HG03469 (cell line): Measurements from ENCODE around the gene FBXW8.

ENCODE experiments used
- ATAC-seq: cut with Tn5 transposase; IDR thresholded peaks from one replicate; pipeline ENCODE4 v1.9.1; 2021; ENCODE audit warnings: mild to moderate bottlenecking, moderate library complexity, moderate number of reproducible peaks; ENCODE audit not compliant: unreplicated experiment

The FBXW8 gene

DNA sequence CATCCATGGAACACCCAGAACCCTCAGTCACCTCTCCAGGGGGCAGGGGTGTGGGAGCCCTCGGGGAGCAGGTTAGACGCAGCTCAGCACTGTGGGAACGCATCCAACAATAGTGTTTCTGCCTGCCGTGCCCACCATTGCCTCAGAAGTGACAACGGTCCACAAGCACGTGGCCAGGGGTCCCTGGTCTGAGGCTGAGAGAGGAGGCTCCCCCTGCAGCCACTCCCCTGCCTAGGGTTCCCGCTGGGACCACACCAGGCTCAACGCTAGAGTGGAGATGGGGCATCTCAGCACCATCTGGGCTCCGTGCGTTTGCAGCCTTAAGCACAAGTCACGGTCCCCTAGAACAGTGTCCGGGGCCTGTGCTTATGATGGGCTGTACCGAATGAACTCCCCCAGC is 125.8 kb downstream of the FBXW8 start:
- ATAC-seq, result no peak

DNA sequence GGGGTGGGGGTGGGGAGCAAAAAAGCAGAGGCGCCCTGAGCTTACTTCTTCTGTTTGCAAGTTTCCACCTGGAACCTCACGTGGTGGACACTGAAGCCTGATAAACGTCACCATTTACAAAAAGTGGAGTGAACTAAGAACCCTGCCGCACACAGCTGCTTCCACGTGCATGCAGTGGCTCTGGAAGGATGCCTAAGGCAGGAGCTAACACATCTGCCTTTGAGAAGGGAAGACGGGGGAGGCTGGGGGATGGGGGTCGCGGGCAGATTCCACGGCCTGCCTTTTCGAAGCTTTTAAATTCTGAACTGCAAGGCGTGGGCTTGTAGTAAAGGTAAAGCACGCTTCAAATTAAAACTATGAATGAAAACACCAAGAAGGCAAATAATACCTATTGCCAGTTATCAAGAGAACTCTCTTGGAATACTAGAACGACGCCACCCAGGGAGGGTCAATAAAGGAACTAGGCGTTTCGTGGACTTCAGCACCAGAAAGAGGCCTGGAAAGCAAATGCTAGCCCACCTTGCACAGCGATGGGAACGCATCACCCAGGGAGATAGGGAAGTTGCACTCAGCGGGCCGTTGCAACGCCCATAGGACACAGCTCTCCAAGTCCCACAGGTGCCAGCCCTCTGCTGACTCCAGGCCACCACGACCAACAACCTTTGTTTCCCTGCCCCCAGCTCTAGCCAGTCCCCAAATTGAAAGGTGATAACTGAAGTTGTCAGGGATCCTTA is 126.7 kb downstream of the FBXW8 start:
- no peak for ATAC-seq

- no peak for ATAC-seq
Measured at GRCh38 chr12:117038023-117038680, 127.4 kb downstream of the FBXW8 start.

DNA sequence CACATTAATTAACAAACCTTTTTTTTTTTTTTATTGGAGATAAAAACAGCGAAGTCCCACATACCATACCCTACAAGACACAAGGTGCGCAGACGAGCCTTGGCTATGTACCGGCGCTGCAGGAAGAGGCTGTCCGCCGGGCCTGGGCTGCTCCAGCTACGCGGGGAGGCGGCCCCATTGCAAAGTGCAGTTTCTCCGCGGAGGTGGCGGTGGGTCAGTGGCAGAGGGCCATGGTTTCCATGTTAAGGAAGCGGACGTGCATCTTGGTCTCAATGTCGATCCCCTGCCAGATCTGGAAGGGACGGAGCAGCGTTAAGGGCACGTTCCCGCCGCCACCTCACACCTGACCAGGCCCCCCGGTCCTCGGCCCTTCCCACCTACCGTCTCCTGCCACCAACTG is 128.2 kb downstream of the FBXW8 start:
- ATAC-seq, result no peak

DNA sequence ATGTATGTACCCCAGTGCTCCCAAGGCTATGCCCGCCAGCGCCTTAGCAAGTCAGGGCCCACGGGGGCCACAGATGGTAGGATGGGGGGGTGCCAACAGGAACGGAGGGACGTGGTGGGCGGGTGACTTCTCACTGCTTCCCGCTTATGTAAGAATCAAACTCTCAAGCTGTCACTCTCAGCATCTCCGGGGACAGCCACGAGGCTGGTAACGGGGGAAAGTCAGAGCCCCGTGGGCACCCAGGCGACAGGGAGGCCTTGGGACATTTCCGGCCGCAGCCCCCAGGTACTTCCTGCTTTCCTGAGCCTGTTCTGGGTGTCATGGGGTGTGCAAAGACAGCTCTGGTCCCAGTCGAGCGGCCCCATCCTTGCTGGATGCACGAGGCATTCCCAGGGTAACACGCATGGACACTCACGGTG is 129.2 kb downstream of the FBXW8 start:
- no peak for ATAC-seq

GRCh38 chr12:117040496-117040895 is 129.7 kb downstream of the FBXW8 start:
- ATAC-seq, result no peak

- ATAC-seq, result no peak
Measured at GRCh38 chr12:117041798-117042170, 131.0 kb downstream of the FBXW8 start.

- ATAC-seq, result no peak
Measured at GRCh38 chr12:117042171-117042842, 131.6 kb downstream of the FBXW8 start.

DNA sequence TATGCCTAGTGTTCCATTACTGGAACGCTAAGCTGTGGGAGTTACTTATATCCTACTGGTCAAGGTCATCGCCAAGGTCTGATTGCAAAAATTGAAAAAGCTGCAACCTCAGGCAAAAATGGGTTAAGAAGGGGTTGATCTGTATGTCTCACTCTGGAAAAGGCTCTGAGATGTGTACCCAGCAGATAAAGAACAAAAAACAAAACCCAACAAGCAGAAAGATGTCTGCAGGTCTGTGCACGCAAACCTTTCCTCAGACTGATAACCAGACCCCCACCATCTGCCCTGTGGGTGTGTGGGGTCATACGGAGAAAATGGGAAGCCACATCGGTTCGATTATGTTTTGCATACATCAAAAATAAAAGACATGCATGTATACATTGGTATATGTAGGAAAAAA is 132.1 kb downstream of the FBXW8 start:
- no peak for ATAC-seq

GRCh38 chr12:117044311-117044710 is 133.6 kb downstream of the FBXW8 start:
- no peak for ATAC-seq

GRCh38 chr12:117044790-117045159 is 134.0 kb downstream of the FBXW8 start:
- ATAC-seq, result no peak

GRCh38 chr12:117045160-117046010 is 134.6 kb downstream of the FBXW8 start:
- ATAC-seq, result no peak

DNA sequence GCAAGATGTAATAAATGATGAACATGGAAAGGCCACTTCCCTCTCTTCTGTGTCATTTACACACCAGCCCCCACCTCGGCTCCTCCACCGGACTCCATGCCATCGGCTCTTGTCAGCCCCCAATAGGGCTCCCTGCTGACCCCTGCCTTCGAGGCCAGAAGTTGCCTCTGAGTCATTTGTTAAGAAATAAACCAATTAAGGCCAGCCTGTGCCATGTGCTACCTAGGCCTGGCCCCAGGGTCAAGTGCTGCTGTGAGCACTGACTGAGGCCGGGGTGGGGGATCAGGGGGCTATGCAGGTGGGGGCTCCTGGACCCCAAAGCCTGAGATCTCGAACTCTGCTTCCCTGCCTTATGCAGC is 135.2 kb downstream of the FBXW8 start:
- ATAC-seq, result no peak

GRCh38 chr12:117046425-117046824 is 135.7 kb downstream of the FBXW8 start:
- no peak for ATAC-seq

DNA sequence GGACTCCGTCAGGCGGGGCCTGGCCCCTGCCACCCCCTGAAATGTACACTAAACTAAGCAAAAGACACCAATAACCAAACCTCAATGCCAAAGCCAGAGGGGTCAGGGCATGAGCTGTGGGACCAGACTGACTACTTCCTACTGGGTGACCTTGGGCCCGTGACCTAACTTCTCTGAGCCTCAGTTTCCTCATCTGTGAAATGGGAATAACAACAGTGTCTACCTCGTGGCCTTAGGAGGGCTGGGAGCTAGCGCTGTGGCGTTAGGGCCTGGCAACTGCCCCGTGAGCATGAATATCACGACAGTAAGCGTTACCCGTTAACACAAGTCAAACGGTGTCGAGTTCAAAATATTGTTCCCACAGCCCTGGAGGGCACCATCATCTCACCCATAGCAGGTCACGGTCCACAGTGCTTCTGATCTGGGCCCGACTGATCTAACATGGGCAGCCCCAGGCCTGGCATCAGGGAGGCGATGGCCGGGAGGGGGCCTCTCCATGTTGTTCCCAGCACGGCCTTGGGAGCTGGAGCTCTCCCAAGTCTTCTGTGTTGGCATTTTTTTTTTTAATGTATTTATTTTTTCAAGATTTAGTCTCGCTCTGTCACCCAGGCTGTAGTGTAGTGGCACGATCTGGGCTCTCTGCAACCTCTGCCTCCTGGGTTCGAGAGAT is 136.2 kb downstream of the FBXW8 start:
- no peak for ATAC-seq

DNA sequence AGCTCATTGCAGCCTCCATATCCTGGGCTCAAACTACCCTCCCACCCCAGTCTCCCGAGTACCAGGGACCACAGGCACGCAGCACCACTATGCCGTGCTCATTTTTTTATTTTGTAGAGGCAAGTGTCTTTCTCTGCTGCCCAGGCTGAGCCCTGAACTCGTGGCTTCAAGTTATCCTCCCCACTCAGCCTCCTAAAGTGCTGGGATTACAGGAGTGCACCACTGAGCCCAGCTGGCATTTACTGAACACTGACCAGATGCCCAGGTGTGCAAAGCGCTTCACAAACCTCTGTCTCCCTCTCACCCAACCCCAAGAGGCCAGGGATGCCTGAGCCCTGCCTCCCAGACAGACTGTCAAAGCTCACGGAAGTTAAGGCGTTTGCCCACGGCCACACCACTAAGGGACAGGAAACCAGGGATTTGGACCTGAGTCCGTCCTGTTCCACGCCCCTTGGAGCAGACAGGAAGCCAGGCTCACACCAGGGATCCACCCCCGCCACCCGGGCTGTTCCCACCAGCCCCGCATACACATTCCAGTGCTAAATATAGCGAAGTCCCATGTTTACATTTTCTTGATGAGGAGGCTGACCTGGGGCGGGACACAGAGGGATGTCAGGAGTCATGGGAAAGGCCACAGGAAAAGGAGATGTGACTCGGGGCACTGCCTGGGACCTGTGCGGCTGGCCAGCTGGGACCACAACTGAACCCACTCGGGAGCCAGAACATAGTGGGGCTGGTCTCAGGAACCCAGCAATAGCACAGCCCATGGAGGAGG is 137.2 kb downstream of the FBXW8 start:
- no peak for ATAC-seq

- no peak for ATAC-seq
Measured at GRCh38 chr12:117048585-117048904, 137.8 kb downstream of the FBXW8 start.

GRCh38 chr12:117049295-117049694 is 138.5 kb downstream of the FBXW8 start:
- ATAC-seq, result no peak

DNA sequence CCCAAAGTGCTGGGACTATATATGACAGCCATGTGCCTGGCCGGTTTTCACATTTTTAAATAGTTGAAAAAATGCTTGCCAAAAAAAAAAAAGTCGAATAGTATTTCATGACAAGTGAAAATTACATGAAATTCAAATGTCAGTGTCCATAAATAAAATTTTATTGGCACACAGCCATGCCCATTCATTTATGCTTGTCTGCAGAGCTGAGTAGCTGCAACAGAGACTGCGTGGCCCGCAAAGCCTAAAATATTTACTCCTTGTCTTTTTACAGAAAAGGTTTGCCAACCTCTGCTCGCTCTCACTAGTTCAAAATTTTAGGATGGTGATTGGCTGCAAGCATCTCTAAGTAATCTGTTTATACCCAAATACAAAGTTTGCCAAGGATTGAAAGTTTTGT is 139.3 kb downstream of the FBXW8 start:
- no peak for ATAC-seq

DNA sequence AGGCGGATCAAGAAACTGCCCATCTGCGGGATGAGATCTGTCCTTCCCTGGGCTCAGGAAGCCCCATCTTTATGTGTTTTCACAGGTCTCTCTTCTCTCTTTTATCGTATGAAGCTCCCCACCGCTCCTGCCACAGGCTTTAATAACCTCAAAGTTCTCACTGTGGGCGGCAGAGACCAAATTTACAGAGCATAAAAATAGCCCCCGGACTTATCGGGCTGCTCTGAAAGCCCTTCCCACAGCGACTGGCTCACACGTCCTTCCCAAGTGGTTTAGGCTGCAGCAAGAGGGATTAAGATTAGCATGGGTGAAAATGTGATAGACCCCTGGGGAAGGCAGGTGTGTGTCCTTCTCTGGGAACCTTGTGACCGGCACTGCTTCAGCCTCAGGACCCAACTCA is 140.6 kb downstream of the FBXW8 start:
- no peak for ATAC-seq
